IMR-90 (cell line): ENCODE data around the gene RIPPLY1. TPM values are rescaled to one million over a fixed set of nuclear protein-coding genes. Genes with fewer than 3 reads are reported as not detected.
A peak's percentile ranks its signal among the peaks of the same experiment; 100 is the strongest.

Experiments
- ATAC-seq: fragments of 200-7000 bp; cut with Tn5 transposase; 2 replicates; pipeline ENCODE4 v1.9.1; 2020; ENCODE audit warnings: low read depth, mild to moderate bottlenecking, moderate library complexity
- BruUV-seq: library from RNA; stranded (reverse); fragments of 400-500 nt; replicated peaks from 2 replicates; lab custom pipeline; 2021; lab: Mats Ljungman, UMichigan
- CTCF ChIA-PET: fragments of 300-600 bp; formaldehyde crosslinking; extraction: SDS; loops from one replicate; lab custom pipeline; 2021; ENCODE audit warnings: antibody characterized with exemption; lab: Yijun Ruan, JAX
- POLR2A ChIA-PET: fragments of 300-600 bp; sonication (Branson Sonifier 250); formaldehyde crosslinking; loops from one replicate; lab custom pipeline; 2022; ENCODE audit warnings: antibody characterized with exemption; ENCODE audit not compliant: unreplicated experiment; lab: Charles Lee
- DNase-seq: peaks from one replicate; pipeline ENCODE4 v3.0.0; 2013
- H2AFZ ChIP-seq: replicated peaks from 2 replicates; pipeline ENCODE3; 2013; ENCODE audit warnings: low read length, mild to moderate bottlenecking; ENCODE audit not compliant: poor library complexity
- H2AK5ac ChIP-seq: 2 replicates; pipeline ENCODE4 v1.6.1; 2013; ENCODE audit warnings: low read depth, low read length, inconsistent platforms
- H2AK9ac ChIP-seq: replicated peaks from 2 replicates; pipeline ENCODE3; 2013; ENCODE audit warnings: mild to moderate bottlenecking, low read depth, low read length, moderate library complexity; ENCODE audit not compliant: poor library complexity
- H2BK120ac ChIP-seq: 2 replicates; pipeline ENCODE4 v1.6.1; 2013; ENCODE audit warnings: low read depth, low read length, inconsistent platforms
- H2BK15ac ChIP-seq: 3 replicates; pipeline ENCODE4 v1.6.1; 2013; ENCODE audit warnings: low read depth, low read length, inconsistent platforms
- H2BK20ac ChIP-seq: 2 replicates; pipeline ENCODE4 v1.6.1; 2013; ENCODE audit warnings: low read depth, mild to moderate bottlenecking, inconsistent platforms, low read length, moderate library complexity
- H2BK5ac ChIP-seq: 2 replicates; pipeline ENCODE4 v1.6.1; 2013; ENCODE audit warnings: mild to moderate bottlenecking, low read depth, low read length, inconsistent platforms; ENCODE audit not compliant: poor library complexity, severe bottlenecking
- H3K14ac ChIP-seq: replicated peaks from 2 replicates; pipeline ENCODE4 v1.6.1; 2013; ENCODE audit warnings: low read depth, low read length, inconsistent platforms
- H3K18ac ChIP-seq: 2 replicates; pipeline ENCODE4 v1.6.1; 2013; ENCODE audit warnings: low read depth, low read length, control low read depth
- H3K23ac ChIP-seq: 2 replicates; pipeline ENCODE4 v1.6.1; 2013; ENCODE audit warnings: low read depth, low read length, inconsistent platforms
- H3K27ac ChIP-seq: 2 replicates; pipeline ENCODE4 v1.5.1; 2013; ENCODE audit warnings: mild to moderate bottlenecking, control low read depth, low read length; ENCODE audit not compliant: insufficient read depth
- H3K27me3 ChIP-seq: 2 replicates; pipeline ENCODE4 v1.6.1; 2013; ENCODE audit warnings: low read length; ENCODE audit not compliant: control insufficient read depth, insufficient read depth
- H3K36me3 ChIP-seq: 2 replicates; pipeline ENCODE4 v1.6.1; 2013; ENCODE audit warnings: low read length, mixed read lengths; ENCODE audit not compliant: control insufficient read depth, insufficient read depth
- H3K4ac ChIP-seq: 2 replicates; pipeline ENCODE4 v1.6.1; 2013; ENCODE audit warnings: low read depth, low read length, inconsistent platforms
- H3K4me1 ChIP-seq: 2 replicates; pipeline ENCODE4 v1.6.1; 2013; ENCODE audit warnings: low read length, mixed read lengths; ENCODE audit not compliant: control insufficient read depth, insufficient read depth
- H3K4me2 ChIP-seq: 2 replicates; pipeline ENCODE4 v1.6.1; 2013; ENCODE audit warnings: low read depth, mild to moderate bottlenecking, control low read depth, low read length, moderate library complexity
- H3K4me3 ChIP-seq: 2 replicates; pipeline ENCODE4 v1.5.1; 2013; ENCODE audit warnings: low read depth, mild to moderate bottlenecking, control low read depth, low read length, moderate library complexity; ENCODE audit not compliant: insufficient read depth
- H3K56ac ChIP-seq: 2 replicates; pipeline ENCODE4 v1.6.1; 2013; ENCODE audit warnings: low read length, inconsistent platforms; ENCODE audit not compliant: insufficient read depth; ENCODE audit errors: extremely low read depth
- H3K79me1 ChIP-seq, 2 experiments: 2 replicates each; pipeline ENCODE4 v1.6.1; 2013; ENCODE audit warnings: low read length in 2 of 2, inconsistent platforms in 1 of 2, low read depth in 1 of 2
- H3K9ac ChIP-seq: 2 replicates; pipeline ENCODE4 v1.6.1; 2013; ENCODE audit warnings: low read depth, low read length, control low read depth
- H3K9me1 ChIP-seq: 2 replicates; pipeline ENCODE4 v1.6.1; 2013; ENCODE audit warnings: low read length, inconsistent platforms; ENCODE audit not compliant: insufficient read depth
- H3K9me3 ChIP-seq: 2 replicates; pipeline ENCODE4 v1.6.1; 2013; ENCODE audit warnings: low read length; ENCODE audit not compliant: control insufficient read depth, insufficient read depth
- H4K20me1 ChIP-seq: 2 replicates; pipeline ENCODE4 v1.6.1; 2013; ENCODE audit warnings: low read length, inconsistent platforms; ENCODE audit not compliant: insufficient read depth
- H4K5ac ChIP-seq: 2 replicates; pipeline ENCODE4 v1.6.1; 2013; ENCODE audit warnings: mild to moderate bottlenecking, low read depth, low read length, control low read depth
- H4K8ac ChIP-seq, 2 experiments: 2 replicates each; pipeline ENCODE4 v1.6.1; 2013; ENCODE audit warnings: low read depth in 2 of 2, low read length in 2 of 2, control low read depth in 1 of 2, inconsistent platforms in 1 of 2
- H4K91ac ChIP-seq: 2 replicates; pipeline ENCODE4 v1.6.1; 2013; ENCODE audit warnings: low read depth, low read length, inconsistent platforms; ENCODE audit not compliant: insufficient read depth
- BHLHE40 ChIP-seq: fragments of 150-350 bp; IDR thresholded peaks from 2 replicates; pipeline ENCODE4 v1.6.1; 2016; ENCODE audit warnings: mild to moderate bottlenecking, low read depth, low read length
- CEBPB ChIP-seq: IDR thresholded peaks from 2 replicates; pipeline ENCODE4 v1.6.1; 2012; ENCODE audit warnings: low read depth, low read length, improper control_type of control experiment
- CHD1 ChIP-seq: IDR thresholded peaks from 2 replicates; pipeline ENCODE4 v1.6.1; 2012; ENCODE audit warnings: low read depth, low read length, improper control_type of control experiment
- CTCF ChIP-seq: conservative IDR thresholded peaks from 2 replicates; pipeline ENCODE4 v1.5.1; 2012; ENCODE audit warnings: mild to moderate bottlenecking, low read depth, low read length, improper control_type of control experiment
- MAFK ChIP-seq: IDR thresholded peaks from 2 replicates; pipeline ENCODE4 v1.6.1; 2012; ENCODE audit warnings: low read depth, low read length, improper control_type of control experiment
- MAZ ChIP-seq: IDR thresholded peaks from 2 replicates; pipeline ENCODE4 v1.6.1; 2012; ENCODE audit warnings: low read depth, mild to moderate bottlenecking, low read length, improper control_type of control experiment, moderate library complexity, borderline replicate concordance
- RCOR1 ChIP-seq: IDR thresholded peaks from 2 replicates; pipeline ENCODE4 v1.6.1; 2012; ENCODE audit warnings: mild to moderate bottlenecking, low read length, improper control_type of control experiment; ENCODE audit not compliant: insufficient replicate concordance
- RFX5 ChIP-seq: IDR thresholded peaks from 2 replicates; pipeline ENCODE4 v1.8.0; 2012; ENCODE audit warnings: low read depth, mild to moderate bottlenecking, low read length, moderate library complexity
- SMC3 ChIP-seq: fragments of 150-350 bp; IDR thresholded peaks from 2 replicates; pipeline ENCODE4 v1.6.1; 2016; ENCODE audit warnings: low read depth, mild to moderate bottlenecking, antibody characterized with exemption, low read length, moderate library complexity
- WGBS, 2 experiments: methylation state at CpG; one replicate each; pipeline versions ENCODE4 v1.1.5 to v1.1.7; 2013; ENCODE audit warnings: missing lambda C conversion rate in 2 of 2; ENCODE audit not compliant: insufficient read length in 1 of 2; ENCODE audit errors: extremely low coverage in 2 of 2; 5-methylcytosine and 5-hydroxymethylcytosine counted together
- dilution Hi-C: fragments of 300-500 bp; cut with HindIII; formaldehyde crosslinking; loops from one replicate; pipeline ENCODE4 v1.14.3; 2018; ENCODE audit warnings: low sequenced_read_pairs; ENCODE audit not compliant: unreplicated experiment
- in situ Hi-C: fragments of 300-500 bp; cut with MboI; formaldehyde crosslinking; loops from 3 replicates; pipeline ENCODE4 v1.14.3; 2019; ENCODE audit warnings: low sequenced_read_pairs, inconsistent platforms, mixed read lengths
- intact Hi-C: fragments of 100-400 bp; cut with micrococcal nuclease; formaldehyde crosslinking; loops from 2 replicates; pipeline ENCODE4 v1.10.0; 2022
- polyA plus RNA-seq, 3 experiments: library from polyadenylated mRNA; depleted of rRNA; stranded (reverse); fragments of >200 nt; gene quantifications; 2 replicates each; pipeline ENCODE4 v1.2.3, GENCODE V29; 2012; ENCODE audit warnings: low replicate concordance in 1 of 3
- total RNA-seq: library from RNA; depleted of rRNA; stranded (reverse); fragments of >200 nt; gene quantifications from 2 replicates; pipeline ENCODE4 v1.2.3, GENCODE V29; 2012
- TF ChIP-seq, protein P1 (sequence below): fragments of 150-350 bp; IDR thresholded peaks from 2 replicates; pipeline ENCODE4 v1.6.1; 2016; ENCODE audit warnings: low read depth, mild to moderate bottlenecking, low read length, moderate library complexity, borderline replicate concordance

The RIPPLY1 gene
- total and polyA plus RNA-seq, 2 of the 4 experiments (the other 2 are of a cell fraction) = not detected

DNA sequence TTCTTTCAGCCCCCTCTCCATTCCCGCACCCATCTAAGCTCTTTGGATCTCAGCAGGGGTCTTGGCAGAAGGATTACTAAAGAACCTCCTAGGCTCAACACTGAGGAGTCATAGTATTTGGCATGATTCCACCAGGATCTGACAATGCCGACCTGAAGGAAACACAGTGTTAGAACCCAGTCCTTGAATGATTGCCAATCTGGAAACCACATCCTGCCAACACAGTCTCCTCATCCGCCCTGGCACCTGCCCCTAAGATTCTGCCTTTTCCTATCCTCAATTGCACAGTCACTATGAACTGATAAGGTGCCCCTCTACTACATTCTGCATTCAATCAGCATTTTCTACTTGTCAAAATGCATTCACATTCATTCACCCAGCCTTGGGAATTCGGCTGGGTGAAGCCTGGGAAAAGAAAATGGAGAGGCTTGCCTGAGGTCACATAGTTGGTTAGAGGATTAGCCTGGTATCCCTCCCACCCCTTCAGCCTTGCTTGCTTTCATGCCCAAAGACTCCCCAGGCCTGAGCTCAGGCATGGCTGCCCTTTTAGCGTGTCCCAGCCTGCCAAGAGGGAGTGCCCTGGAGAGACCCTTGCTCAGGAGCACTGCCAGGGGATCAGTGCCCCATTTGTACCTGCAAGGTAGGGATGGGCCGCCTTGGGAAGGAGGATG is 14.8 kb upstream of the RIPPLY1 start:
- TF ChIP-seq RCOR1 (no peak), CHD1 (no peak), CEBPB (no peak), MAFK (no peak), MAZ (no peak), RFX5 (no peak), SMC3 (no peak), BHLHE40 (no peak), CTCF (no peak)
- TF ChIP-seq, protein P1, sequence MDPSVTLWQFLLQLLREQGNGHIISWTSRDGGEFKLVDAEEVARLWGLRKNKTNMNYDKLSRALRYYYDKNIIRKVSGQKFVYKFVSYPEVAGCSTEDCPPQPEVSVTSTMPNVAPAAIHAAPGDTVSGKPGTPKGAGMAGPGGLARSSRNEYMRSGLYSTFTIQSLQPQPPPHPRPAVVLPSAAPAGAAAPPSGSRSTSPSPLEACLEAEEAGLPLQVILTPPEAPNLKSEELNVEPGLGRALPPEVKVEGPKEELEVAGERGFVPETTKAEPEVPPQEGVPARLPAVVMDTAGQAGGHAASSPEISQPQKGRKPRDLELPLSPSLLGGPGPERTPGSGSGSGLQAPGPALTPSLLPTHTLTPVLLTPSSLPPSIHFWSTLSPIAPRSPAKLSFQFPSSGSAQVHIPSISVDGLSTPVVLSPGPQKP = no peak
- H3K79me1 ChIP-seq = no peaks in the 10 kb centered on the region
- H3K9ac ChIP-seq = no peak overlapping the region
- H3K27me3 ChIP-seq = peaks cover 11% of the 10 kb centered on the region
- H3K4me2 ChIP-seq = no peak overlapping the region
- no peaks in the 10 kb centered on the region for H3K9me1 ChIP-seq
- intact Hi-C loops = no loop called here
- H2AFZ ChIP-seq = peak overlapping the region; percentile 36
- H2BK20ac ChIP-seq = no peak overlapping the region
- ChIA-PET POLR2A (no interaction called here), CTCF (no interaction called here)
- ATAC-seq (no peak; the same call in 1 of the 2 replicates), DNase-seq (peak; percentile 71)
- H4K5ac ChIP-seq = no peak overlapping the region
- no peak overlapping the region for H4K8ac ChIP-seq
- no peaks in the 10 kb centered on the region for H3K9me3 ChIP-seq
- no peak overlapping the region for H3K18ac ChIP-seq
- BruUV-seq = no TSS peak
- H2AK5ac ChIP-seq = no peak overlapping the region
- in situ Hi-C loops = no loop called here
- H3K4ac ChIP-seq = no peak overlapping the region
- H2BK5ac ChIP-seq = no peak overlapping the region
- H2BK15ac ChIP-seq = no peak overlapping the region
- no peak overlapping the region for H3K23ac ChIP-seq
- no peak overlapping the region for H4K91ac ChIP-seq
- H3K27ac ChIP-seq = no peak overlapping the region
- no peak overlapping the region for H3K56ac ChIP-seq
- H2BK120ac ChIP-seq = no peak overlapping the region
- H4K20me1 ChIP-seq = no peaks in the 10 kb centered on the region
- H3K4me1 ChIP-seq = no peaks in the 10 kb centered on the region
- dilution Hi-C loops = no loop called here
- H2AK9ac ChIP-seq = no peak overlapping the region
- WGBS, 2 experiments = 0% methylated on average over 1 of the region's 6 CpGs; no CpG with 5 or more reads in 1 of the 2 experiments
- no peaks in the 10 kb centered on the region for H3K36me3 ChIP-seq
- no peak overlapping the region for H3K14ac ChIP-seq
- H3K4me3 ChIP-seq = no peak overlapping the region
